GM12875 (cell line): ENCODE data around the gene GTSE1.

ENCODE experiments used
- H3K4me3 ChIP-seq: one replicate; pipeline ENCODE4 v1.5.1; 2011; ENCODE audit warnings: low read depth, low read length, control low read depth
- CTCF ChIP-seq: IDR thresholded peaks from 2 replicates; pipeline ENCODE4 v1.5.1; 2011; ENCODE audit warnings: low read depth, mild to moderate bottlenecking, control low read depth, inconsistent platforms, low read length, moderate library complexity, borderline replicate concordance; ENCODE audit not compliant: insufficient read depth

The GTSE1 gene

GRCh38 chr22:46359362-46359761, 62.7 kb downstream of the GTSE1 start:
- no peak overlapping the region for H3K4me3 ChIP-seq
- TF ChIP-seq CTCF = no peak

GRCh38 chr22:46360097-46360496, 63.4 kb downstream of the GTSE1 start:
- no peak for TF ChIP-seq CTCF
- H3K4me3 ChIP-seq = no peak overlapping the region

DNA sequence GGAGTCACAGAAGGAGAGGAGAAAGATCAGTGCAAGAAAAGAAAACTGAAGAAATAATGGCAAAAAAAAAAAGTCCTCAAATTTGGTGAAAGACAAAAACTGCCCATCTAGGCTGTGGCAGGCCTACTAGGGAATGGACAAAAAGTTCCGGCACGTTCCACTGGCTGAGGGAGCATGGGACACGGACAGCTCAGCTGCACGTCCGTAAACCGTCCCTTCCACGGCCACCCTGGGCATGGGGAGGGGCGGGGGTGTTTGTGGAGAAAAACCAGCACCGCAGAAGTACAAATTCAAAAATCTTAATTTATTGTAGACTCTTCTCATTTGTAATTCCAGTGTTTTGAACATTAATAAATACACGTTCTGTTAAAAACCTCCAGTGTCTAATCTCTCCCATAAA, 64.2 kb downstream of the GTSE1 start:
- no peak overlapping the region for H3K4me3 ChIP-seq
- TF ChIP-seq CTCF = no peak

- no peak for TF ChIP-seq CTCF
These were observed 65.1 kb downstream of the GTSE1 start for GRCh38 chr22:46361826-46362202.

DNA sequence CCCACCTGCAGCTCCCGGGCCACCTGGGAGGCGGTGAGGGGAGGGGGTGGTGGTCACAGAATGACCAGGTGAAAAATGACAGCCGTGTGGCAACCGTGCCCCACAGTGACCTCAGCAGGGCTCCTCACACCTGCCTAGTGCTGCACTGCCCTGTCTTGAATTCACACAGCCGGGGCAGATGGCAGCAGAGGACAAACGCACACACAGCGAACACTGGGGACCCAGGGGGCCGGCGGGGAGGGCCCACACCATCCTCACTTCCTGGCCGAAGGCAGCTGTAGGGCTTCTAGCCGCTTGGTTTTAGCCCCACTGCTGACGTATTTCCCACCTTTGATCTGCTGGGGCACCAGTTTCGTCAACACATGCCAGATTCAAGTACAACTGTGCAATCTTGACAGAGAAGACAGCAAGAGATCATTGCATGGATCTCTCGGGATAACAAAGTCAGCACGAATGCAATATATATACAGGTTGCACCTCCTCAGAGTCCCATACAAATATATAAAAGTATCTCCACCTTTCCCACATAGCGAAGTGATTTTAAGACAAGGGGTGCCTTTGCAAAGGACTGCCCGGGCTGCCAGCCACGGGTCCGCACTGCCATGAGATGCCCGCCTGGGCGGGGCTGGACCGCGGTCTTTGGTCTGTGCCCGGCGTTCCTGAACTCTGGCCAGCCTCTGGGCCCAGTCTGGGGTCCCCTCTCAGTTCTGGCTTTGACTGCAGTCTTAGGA, 65.7 kb downstream of the GTSE1 start:
- no peak overlapping the region for H3K4me3 ChIP-seq
- no peak for TF ChIP-seq CTCF

More at GRCh38 chr22:46361826-46362202, 65.1 kb downstream of the GTSE1 start:
- no peak overlapping the region for H3K4me3 ChIP-seq

GRCh38 chr22:46362934-46363515, 66.4 kb downstream of the GTSE1 start:
- no peak for TF ChIP-seq CTCF
- no peak overlapping the region for H3K4me3 ChIP-seq
